Skeletal muscle tissue (tissue), 4 donors: ENCODE results near the gene CDC42EP5. TPM values are rescaled to one million over a fixed set of nuclear protein-coding genes. Genes with fewer than 3 reads are reported as not detected.

Experiments used
- H3K27ac ChIP-seq: one replicate; pipeline ENCODE4 v1.7.0; 2013; ENCODE audit warnings: mild to moderate bottlenecking, low read depth, low read length, inconsistent platforms
- H3K27me3 ChIP-seq, 3 donors: one replicate each; pipeline ENCODE4 v1.7.0; 2013; ENCODE audit warnings: low read length in 3 of 3; ENCODE audit not compliant: control insufficient read depth in 3 of 3, insufficient read depth in 3 of 3
- H3K36me3 ChIP-seq, 3 donors: one replicate each; pipeline ENCODE4 v1.7.0; 2013; ENCODE audit warnings: low read length in 3 of 3; ENCODE audit not compliant: control insufficient read depth in 3 of 3, insufficient read depth in 3 of 3
- H3K4me1 ChIP-seq, 3 donors: one replicate each; pipeline ENCODE4 v1.7.0; 2013; ENCODE audit warnings: low read length in 3 of 3, mild to moderate bottlenecking in 3 of 3; ENCODE audit not compliant: control insufficient read depth in 3 of 3, insufficient read depth in 3 of 3
- H3K4me3 ChIP-seq, 3 donors: one replicate each; pipeline ENCODE4 v1.7.0; 2013; ENCODE audit warnings: low read length in 3 of 3
- H3K9ac ChIP-seq, 3 donors: one replicate each; pipeline ENCODE4 v1.7.0; 2013; ENCODE audit warnings: low read length in 3 of 3, mild to moderate bottlenecking in 3 of 3, moderate library complexity in 2 of 3, low read depth in 1 of 3
- H3K9me3 ChIP-seq, 3 donors: one replicate each; pipeline ENCODE4 v1.7.0; 2013; ENCODE audit warnings: low read length in 3 of 3; ENCODE audit not compliant: control insufficient read depth in 3 of 3
- total RNA-seq: library from RNA; depleted of rRNA; stranded (reverse); fragments of >200 nt; gene quantifications from one replicate; pipeline ENCODE4 v1.2.3, GENCODE V29; 2014
- donor health status: Osteomylitis.

Gene CDC42EP5
- total RNA-seq, 1 donor from 2014 or later: 31.8 TPM

- Histone ChIP-seq H3K9ac (peak overlapping the region in 2 of 3 donors; percentile 38 to 50), H3K27me3 (peaks cover 3 to 24% (median 12%) of the 10 kb centered on the region in 3 donors), H3K4me1 (peaks cover 8 to 28% (median 27%) of the 10 kb centered on the region in 3 donors), H3K36me3 (peaks cover 0 to 2% (median 0%) of the 10 kb centered on the region in 3 donors), H3K9me3 (no peaks in the 10 kb centered on the region), H3K4me3 (no peak overlapping the region), H3K27ac (no peak overlapping the region)
Observed at GRCh38 chr19:54435551-54436016, 37.5 kb downstream of the CDC42EP5 start.

GRCh38 chr19:54434873-54435214 lies 38.3 kb downstream of the CDC42EP5 start:
- no peak overlapping the region for H3K4me3 ChIP-seq
- peaks cover 9 to 29% (median 18%) of the 10 kb centered on the region in 3 donors for H3K27me3 ChIP-seq
- H3K9ac ChIP-seq: no peak overlapping the region
- no peak overlapping the region for H3K27ac ChIP-seq
- H3K4me1 ChIP-seq: peaks cover 8 to 30% (median 30%) of the 10 kb centered on the region in 3 donors
- H3K36me3 ChIP-seq: no peaks in the 10 kb centered on the region
- no peaks in the 10 kb centered on the region for H3K9me3 ChIP-seq

GRCh38 chr19:54434112-54434872 lies 38.8 kb downstream of the CDC42EP5 start:
- Histone ChIP-seq H3K4me3 (no peak overlapping the region), H3K9ac (no peak overlapping the region), H3K36me3 (no peaks in the 10 kb centered on the region), H3K27me3 (peaks cover 14 to 35% (median 23%) of the 10 kb centered on the region in 3 donors), H3K4me1 (peaks cover 8 to 30% (median 30%) of the 10 kb centered on the region in 3 donors), H3K9me3 (no peaks in the 10 kb centered on the region), H3K27ac (no peak overlapping the region)

- H3K36me3 ChIP-seq: no peaks in the 10 kb centered on the region
- H3K4me1 ChIP-seq: peaks cover 8 to 30% (median 28%) of the 10 kb centered on the region in 3 donors
- H3K9me3 ChIP-seq: no peaks in the 10 kb centered on the region
- H3K27me3 ChIP-seq: peaks cover 20 to 41% (median 29%) of the 10 kb centered on the region in 3 donors
- H3K4me3 ChIP-seq: no peak overlapping the region
- no peak overlapping the region for H3K9ac ChIP-seq
- H3K27ac ChIP-seq: no peak overlapping the region
Observed at GRCh38 chr19:54433697-54434096, 39.4 kb downstream of the CDC42EP5 start.

- Histone ChIP-seq H3K4me3 (no peak overlapping the region), H3K9me3 (no peaks in the 10 kb centered on the region), H3K27me3 (peaks cover 24 to 48% (median 33%) of the 10 kb centered on the region in 3 donors), H3K27ac (no peak overlapping the region), H3K36me3 (no peaks in the 10 kb centered on the region), H3K4me1 (peaks cover 8 to 30% (median 28%) of the 10 kb centered on the region in 3 donors), H3K9ac (peak overlapping the region in 1 of 3 donors; percentile 33)
Observed at GRCh38 chr19:54432144-54432738, 40.9 kb downstream of the CDC42EP5 start.

- peaks cover 28 to 53% (median 37%) of the 10 kb centered on the region in 3 donors for H3K27me3 ChIP-seq
- H3K9me3 ChIP-seq: no peaks in the 10 kb centered on the region
- no peak overlapping the region for H3K4me3 ChIP-seq
- H3K4me1 ChIP-seq: peaks cover 7 to 25% (median 24%) of the 10 kb centered on the region in 3 donors
- peak overlapping the region in 1 of 3 donors; percentile 45 for H3K9ac ChIP-seq
- H3K36me3 ChIP-seq: no peaks in the 10 kb centered on the region
- H3K27ac ChIP-seq: no peak overlapping the region
Observed at GRCh38 chr19:54431255-54431838, 41.7 kb downstream of the CDC42EP5 start.

GRCh38 chr19:54430306-54431254 lies 42.5 kb downstream of the CDC42EP5 start:
- Histone ChIP-seq H3K9ac (no peak overlapping the region), H3K27me3 (peaks cover 36 to 59% (median 44%) of the 10 kb centered on the region in 3 donors), H3K4me1 (peaks cover 6 to 19% (median 19%) of the 10 kb centered on the region in 3 donors), H3K9me3 (no peaks in the 10 kb centered on the region), H3K4me3 (peak overlapping the region in 2 of 3 donors; percentile 41 to 46), H3K36me3 (no peaks in the 10 kb centered on the region), H3K27ac (no peak overlapping the region)

- Histone ChIP-seq H3K9me3 (no peaks in the 10 kb centered on the region), H3K4me3 (no peak overlapping the region), H3K36me3 (no peaks in the 10 kb centered on the region), H3K27me3 (peaks cover 37 to 58% (median 44%) of the 10 kb centered on the region in 3 donors), H3K4me1 (peaks cover 3 to 11% (median 10%) of the 10 kb centered on the region in 3 donors), H3K27ac (no peak overlapping the region), H3K9ac (no peak overlapping the region)
Observed at GRCh38 chr19:54429545-54430227, 43.4 kb downstream of the CDC42EP5 start.

GRCh38 chr19:54429176-54429495 lies 44.0 kb downstream of the CDC42EP5 start:
- Histone ChIP-seq H3K27ac (no peak overlapping the region), H3K27me3 (peaks cover 40 to 55% (median 48%) of the 10 kb centered on the region in 3 donors), H3K4me3 (no peak overlapping the region), H3K4me1 (peaks cover 3 to 7% (median 6%) of the 10 kb centered on the region in 3 donors), H3K9me3 (no peaks in the 10 kb centered on the region), H3K36me3 (no peaks in the 10 kb centered on the region), H3K9ac (no peak overlapping the region)
